ENCODE measurements around the gene BOD1.

DNA sequence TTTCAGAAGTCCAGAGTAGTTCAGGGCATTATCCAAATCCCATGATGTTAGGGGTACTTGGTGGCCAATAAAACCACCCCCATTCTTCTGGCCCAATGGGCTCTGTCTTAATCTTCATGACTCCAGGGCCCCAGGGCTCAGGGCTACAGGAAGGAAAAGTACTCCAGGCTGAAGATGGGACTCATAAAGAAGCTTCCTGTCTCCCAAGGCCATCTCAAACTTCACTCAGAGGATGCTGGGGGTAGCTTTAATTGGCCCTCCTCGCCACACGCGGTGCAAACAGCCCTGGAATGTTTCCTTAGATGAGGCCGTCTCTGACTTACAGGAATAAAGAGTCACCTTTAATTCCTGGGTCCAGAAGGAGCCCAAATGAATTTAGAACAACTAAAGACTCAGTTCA, 52.3 kb downstream of the BOD1 start:
- TF ChIP-seq, protein P1, sequence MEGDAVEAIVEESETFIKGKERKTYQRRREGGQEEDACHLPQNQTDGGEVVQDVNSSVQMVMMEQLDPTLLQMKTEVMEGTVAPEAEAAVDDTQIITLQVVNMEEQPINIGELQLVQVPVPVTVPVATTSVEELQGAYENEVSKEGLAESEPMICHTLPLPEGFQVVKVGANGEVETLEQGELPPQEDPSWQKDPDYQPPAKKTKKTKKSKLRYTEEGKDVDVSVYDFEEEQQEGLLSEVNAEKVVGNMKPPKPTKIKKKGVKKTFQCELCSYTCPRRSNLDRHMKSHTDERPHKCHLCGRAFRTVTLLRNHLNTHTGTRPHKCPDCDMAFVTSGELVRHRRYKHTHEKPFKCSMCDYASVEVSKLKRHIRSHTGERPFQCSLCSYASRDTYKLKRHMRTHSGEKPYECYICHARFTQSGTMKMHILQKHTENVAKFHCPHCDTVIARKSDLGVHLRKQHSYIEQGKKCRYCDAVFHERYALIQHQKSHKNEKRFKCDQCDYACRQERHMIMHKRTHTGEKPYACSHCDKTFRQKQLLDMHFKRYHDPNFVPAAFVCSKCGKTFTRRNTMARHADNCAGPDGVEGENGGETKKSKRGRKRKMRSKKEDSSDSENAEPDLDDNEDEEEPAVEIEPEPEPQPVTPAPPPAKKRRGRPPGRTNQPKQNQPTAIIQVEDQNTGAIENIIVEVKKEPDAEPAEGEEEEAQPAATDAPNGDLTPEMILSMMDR (conservative IDR thresholded peaks at IDR 0.05), result no peak
- TF ChIP-seq ZFX (IDR thresholded peaks at IDR 0.05), result no peak

All from C4-2B (cell line).